Loucy (cell line): ENCODE measurements around the gene FGGY.

Source experiments
- H2AFZ ChIP-seq: fragments of 200-600 bp; sonication (generic); 2 replicates; pipeline ENCODE4 v1.6.0; 2016; ENCODE audit warnings: antibody characterized with exemption, mild to moderate bottlenecking, low read length, moderate library complexity
- H3F3A ChIP-seq: fragments of 200-600 bp; 2 replicates; pipeline ENCODE4 v1.6.0; 2016; ENCODE audit warnings: antibody characterized with exemption, low read depth, mild to moderate bottlenecking
- H3K27me3 ChIP-seq: fragments of 200-600 bp; sonication (generic); 2 replicates; pipeline ENCODE4 v1.6.1; 2014; ENCODE audit warnings: low read length, mild to moderate bottlenecking; ENCODE audit not compliant: insufficient read depth, poor library complexity, severe bottlenecking
- H3K36me3 ChIP-seq: fragments of 200-600 bp; sonication (generic); 2 replicates; pipeline ENCODE4 v1.6.1; 2016; ENCODE audit warnings: low read length; ENCODE audit not compliant: insufficient read depth
- H3K4me1 ChIP-seq: fragments of 200-600 bp; sonication (generic); 2 replicates; pipeline ENCODE4 v1.5.1; 2014; ENCODE audit warnings: low read length, mild to moderate bottlenecking; ENCODE audit not compliant: insufficient read depth, poor library complexity, severe bottlenecking
- H3K4me2 ChIP-seq: fragments of 200-600 bp; sonication (generic); 2 replicates; pipeline ENCODE4 v1.6.0; 2014; ENCODE audit warnings: antibody characterized with exemption, low read length, low read depth, mild to moderate bottlenecking; ENCODE audit not compliant: poor library complexity, severe bottlenecking
- H3K4me3 ChIP-seq: fragments of 200-600 bp; sonication (generic); 2 replicates; pipeline ENCODE4 v1.5.1; 2014; ENCODE audit warnings: low read length, mild to moderate bottlenecking, mixed read lengths; ENCODE audit not compliant: poor library complexity, severe bottlenecking
- H3K79me2 ChIP-seq: fragments of 200-600 bp; sonication (generic); 2 replicates; pipeline ENCODE4 v1.6.1; 2014; ENCODE audit warnings: low read length; ENCODE audit not compliant: insufficient read depth
- H3K9ac ChIP-seq: fragments of 200-600 bp; sonication (generic); 2 replicates; pipeline ENCODE4 v1.6.0; 2014; ENCODE audit warnings: mild to moderate bottlenecking, low read depth, low read length, moderate library complexity; ENCODE audit not compliant: poor library complexity, severe bottlenecking
- H3K9me2 ChIP-seq: fragments of 200-600 bp; sonication (generic); replicated peaks from 2 replicates; pipeline ENCODE4 v1.6.1; 2016; ENCODE audit warnings: low read depth, low read length, mixed read lengths
- H3K9me3 ChIP-seq: fragments of 200-600 bp; sonication (generic); 2 replicates; pipeline ENCODE4 v1.6.1; 2014; ENCODE audit warnings: mild to moderate bottlenecking, antibody characterized with exemption, low read length, low read depth; ENCODE audit not compliant: insufficient read depth
- H4K20me1 ChIP-seq: fragments of 200-600 bp; sonication (generic); 2 replicates; pipeline ENCODE4 v1.6.0; 2014; ENCODE audit warnings: antibody characterized with exemption, low read length, mild to moderate bottlenecking; ENCODE audit not compliant: insufficient read depth, poor library complexity, severe bottlenecking
- CTCF ChIP-seq: fragments of 200-600 bp; sonication (generic); conservative IDR thresholded peaks from 2 replicates; pipeline ENCODE4 v1.5.1; 2014; ENCODE audit warnings: mild to moderate bottlenecking, antibody characterized with exemption, low read length
- EZH2phosphoT487 ChIP-seq: fragments of 200-600 bp; IDR thresholded peaks from 2 replicates; pipeline ENCODE4 v1.6.1; 2018; ENCODE audit warnings: antibody characterized with exemption, mild to moderate bottlenecking, moderate library complexity, borderline replicate concordance

Gene FGGY

GRCh38 chr1:59427784-59428183 lies 130.9 kb downstream of the FGGY start:
- Histone ChIP-seq H3K79me2 (no peaks in the 10 kb centered on the region), H4K20me1 (no peaks in the 10 kb centered on the region), H3K36me3 (no peaks in the 10 kb centered on the region), H3K9me3 (no peaks in the 10 kb centered on the region), H3K9ac (no peak overlapping the region), H3K27me3 (no peaks in the 10 kb centered on the region), H3K4me3 (no peak overlapping the region), H3K4me1 (peaks cover 6% of the 10 kb centered on the region), H3F3A (no peaks in the 10 kb centered on the region), H3K9me2 (no peaks in the 10 kb centered on the region), H2AFZ (no peak overlapping the region), H3K4me2 (no peak overlapping the region)
- TF ChIP-seq EZH2phosphoT487 (no peak), CTCF (no peak)

- no peaks in the 10 kb centered on the region for H4K20me1 ChIP-seq
- TF ChIP-seq CTCF (no peak), EZH2phosphoT487 (no peak)
- H3K9me3 ChIP-seq, result no peaks in the 10 kb centered on the region
Observed at GRCh38 chr1:59428828-59429227, 131.9 kb downstream of the FGGY start.

GRCh38 chr1:59429656-59430055 lies 132.8 kb downstream of the FGGY start:
- no peak overlapping the region for H2AFZ ChIP-seq
- TF ChIP-seq CTCF (no peak), EZH2phosphoT487 (no peak)
- H3K36me3 ChIP-seq, result no peaks in the 10 kb centered on the region
- no peak overlapping the region for H3K4me3 ChIP-seq
- no peak overlapping the region for H3K4me2 ChIP-seq
- H3K27me3 ChIP-seq, result no peaks in the 10 kb centered on the region
- no peaks in the 10 kb centered on the region for H3K9me2 ChIP-seq
- no peaks in the 10 kb centered on the region for H3K79me2 ChIP-seq
- H4K20me1 ChIP-seq, result no peaks in the 10 kb centered on the region
- no peak overlapping the region for H3K9ac ChIP-seq
- no peaks in the 10 kb centered on the region for H3F3A ChIP-seq
- H3K9me3 ChIP-seq, result no peaks in the 10 kb centered on the region
- peaks cover 6% of the 10 kb centered on the region for H3K4me1 ChIP-seq

More at GRCh38 chr1:59428828-59429227, 131.9 kb downstream of the FGGY start:
- H3K9ac ChIP-seq, result no peak overlapping the region
- no peaks in the 10 kb centered on the region for H3K36me3 ChIP-seq
- H3K4me3 ChIP-seq, result no peak overlapping the region
- H3K4me2 ChIP-seq, result no peak overlapping the region
- no peaks in the 10 kb centered on the region for H3K9me2 ChIP-seq
- H3K4me1 ChIP-seq, result peaks cover 6% of the 10 kb centered on the region
- no peaks in the 10 kb centered on the region for H3K79me2 ChIP-seq
- no peak overlapping the region for H2AFZ ChIP-seq
- no peaks in the 10 kb centered on the region for H3F3A ChIP-seq
- H3K27me3 ChIP-seq, result no peaks in the 10 kb centered on the region
